ENCODE results near the gene AGAP1. TPM values are rescaled to one million over a fixed set of nuclear protein-coding genes. Genes with fewer than 3 reads are reported as not detected.

Gene AGAP1
- total RNA-seq, 1 experiment from 2014 or later: 25.8 TPM

DNA sequence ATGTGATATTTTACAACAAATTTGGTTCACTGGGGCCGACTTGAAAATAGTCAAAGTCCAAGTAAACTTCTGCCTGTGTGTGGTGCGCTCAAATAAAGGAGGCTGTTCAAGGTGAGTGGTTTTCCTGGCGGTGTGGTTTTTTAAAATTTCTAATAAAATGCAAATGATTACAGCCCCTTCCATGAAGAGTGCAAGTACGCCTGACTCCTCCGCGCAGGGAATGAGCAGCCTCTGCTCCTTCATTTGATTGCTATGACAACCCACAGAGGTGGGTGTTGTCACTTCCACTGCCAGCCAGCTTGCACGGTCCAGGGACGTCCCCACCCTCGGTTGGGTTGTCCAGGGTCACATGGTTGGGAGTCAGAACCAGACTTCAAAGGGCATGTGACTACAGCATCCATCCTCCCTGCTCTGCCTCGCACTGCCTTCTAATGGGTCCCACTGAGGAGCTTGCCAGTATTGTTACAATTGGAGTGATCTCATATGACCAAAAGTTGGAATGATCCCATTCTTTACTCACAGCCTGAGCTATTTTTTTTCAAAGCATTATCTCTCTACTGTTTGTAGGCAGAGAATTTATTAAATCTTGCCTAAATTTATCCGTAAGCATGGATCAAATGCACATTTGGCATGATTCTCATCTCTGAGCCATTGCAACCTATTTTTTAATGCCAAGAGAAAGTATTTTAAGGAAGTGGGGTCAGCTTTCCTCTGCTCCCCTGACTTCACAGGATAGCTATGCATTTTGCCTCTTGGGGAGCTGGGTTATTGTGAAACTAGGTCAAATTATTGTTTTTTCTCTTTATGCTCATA lies 121.3 kb downstream of the AGAP1 start:
- H4K91ac ChIP-seq (ENCODE audit: insufficient read length, low read depth, low read length): no peak overlapping the region
- H2BK15ac ChIP-seq (ENCODE audit: low read depth, low read length): no peak overlapping the region
- H3K9ac ChIP-seq (ENCODE audit: extremely low read depth, insufficient read length, low read length): no peak overlapping the region
- H3K27ac ChIP-seq (ENCODE audit: insufficient read length, low read depth, low read length): no peak overlapping the region
- Mint-ChIP-seq H3K4me3 (no peak overlapping the region), H3K36me3 (ENCODE audit: insufficient read depth in 1 of 3, low read depth in 3 of 3) (no peaks in the 10 kb centered on the region), H3K27me3 (ENCODE audit: low read depth) (no peaks in the 10 kb centered on the region), H3K27ac (no peak overlapping the region), H3K9me3 (no peaks in the 10 kb centered on the region), H3K4me1 (peaks cover 13 to 19% of the 10 kb centered on the region in 2 experiments)
- peaks cover 3% of the 10 kb centered on the region for H3K79me2 ChIP-seq (ENCODE audit: insufficient read depth, low read length)
- no peak overlapping the region for H2BK12ac ChIP-seq (ENCODE audit: insufficient read length, low read depth, low read length)
- WGBS (ENCODE audit: extremely low coverage, insufficient read length, low lambda C conversion rate): no CpG with 5 or more reads among the region's 11 CpGs
- H2BK5ac ChIP-seq (ENCODE audit: insufficient read length, low read length): no peak overlapping the region
- no peaks in the 10 kb centered on the region for H3K9me3 ChIP-seq (ENCODE audit: control insufficient read depth, low read depth, low read length)
- H2AK5ac ChIP-seq (ENCODE audit: insufficient read length, low read length): no peak overlapping the region
- TF ChIP-seq CTCF (conservative IDR thresholded peaks at IDR 0.05): no peak
- H3K18ac ChIP-seq (ENCODE audit: insufficient read length, low read depth, low read length): no peak overlapping the region
- H3K56ac ChIP-seq (ENCODE audit: insufficient read length, low read depth, low read length): no peak overlapping the region
- no peak overlapping the region for H2BK20ac ChIP-seq (ENCODE audit: low read depth, low read length, poor library complexity, severe bottlenecking)
- no peaks in the 10 kb centered on the region for H4K20me1 ChIP-seq (ENCODE audit: control insufficient read depth, insufficient read depth, insufficient read length)
- no peak overlapping the region for H2BK120ac ChIP-seq (ENCODE audit: low read depth, low read length, poor library complexity, severe bottlenecking)
- no peak overlapping the region for H3T11ph ChIP-seq (ENCODE audit: low read length)
- H3K4me1 ChIP-seq (ENCODE audit: insufficient read depth, low read length): no peaks in the 10 kb centered on the region; the same call in 1 of the 2 replicates
- H3K27me3 ChIP-seq (ENCODE audit: insufficient read depth, low read length): no peaks in the 10 kb centered on the region
- no peaks in the 10 kb centered on the region for H3K23me2 ChIP-seq (ENCODE audit: insufficient read length, low read depth, low read length, poor library complexity, severe bottlenecking)
- peaks cover 10% of the 10 kb centered on the region for H3K79me1 ChIP-seq (ENCODE audit: insufficient read depth, low read depth, low read length, poor library complexity, severe bottlenecking)
- H3K4me2 ChIP-seq (ENCODE audit: insufficient read depth, insufficient read length, low read length): no peak overlapping the region
- no peak overlapping the region for H4K8ac ChIP-seq (replicated peaks; ENCODE audit: insufficient read length, low read depth, low read length)
- H3K23ac ChIP-seq (ENCODE audit: insufficient read length, low read depth, low read length): no peak overlapping the region
- H3K14ac ChIP-seq (ENCODE audit: insufficient read depth, low read length): no peak overlapping the region
- H2AFZ ChIP-seq (ENCODE audit: low read length): no peak overlapping the region
- no peak overlapping the region for H3K4ac ChIP-seq (ENCODE audit: low read depth, low read length)
- no peak for DNase-seq
- no peak overlapping the region for H4K5ac ChIP-seq (ENCODE audit: insufficient read length, low read depth, low read length)

Measured in H9 (cell line).